Mesendoderm (in vitro differentiated cells): ENCODE measurements around the gene DCTN3.

Experiments
- DNase-seq: peaks from one replicate; pipeline ENCODE4 v3.0.0; 2013
- H2AK5ac ChIP-seq: 2 replicates; pipeline ENCODE4 v1.6.1; 2013; ENCODE audit warnings: low read length, inconsistent platforms
- H2BK120ac ChIP-seq: 2 replicates; pipeline ENCODE4 v1.6.1; 2013; ENCODE audit warnings: low read depth, mild to moderate bottlenecking, low read length, moderate library complexity, mixed read lengths
- H2BK15ac ChIP-seq: replicated peaks from 2 replicates; pipeline ENCODE4 v1.6.1; 2013; ENCODE audit warnings: low read depth, mild to moderate bottlenecking, moderate library complexity
- H2BK5ac ChIP-seq: 2 replicates; pipeline ENCODE4 v1.6.1; 2013; ENCODE audit warnings: low read length, inconsistent platforms
- H3K18ac ChIP-seq: 2 replicates; pipeline ENCODE4 v1.6.1; 2013; ENCODE audit warnings: mild to moderate bottlenecking, low read length, mixed read lengths
- H3K23ac ChIP-seq: one replicate; pipeline ENCODE4 v1.6.1; 2013; ENCODE audit warnings: low read length
- H3K27ac ChIP-seq: 2 replicates; pipeline ENCODE4 v1.5.1; 2013; ENCODE audit warnings: low read depth, mild to moderate bottlenecking, inconsistent platforms, low read length, moderate library complexity
- H3K27me3 ChIP-seq: 2 replicates; pipeline ENCODE4 v1.6.1; 2013; ENCODE audit warnings: low read length, control low read depth, mild to moderate bottlenecking, inconsistent platforms; ENCODE audit not compliant: insufficient read depth, poor library complexity
- H3K36me3 ChIP-seq: 2 replicates; pipeline ENCODE4 v1.6.1; 2013; ENCODE audit warnings: low read length, inconsistent platforms; ENCODE audit not compliant: control insufficient read depth, insufficient read depth
- H3K4ac ChIP-seq: one replicate; pipeline ENCODE4 v1.6.1; 2013; ENCODE audit warnings: low read depth, mild to moderate bottlenecking, low read length, moderate library complexity
- H3K4me1 ChIP-seq: 2 replicates; pipeline ENCODE4 v1.6.1; 2013; ENCODE audit warnings: low read depth, low read length, inconsistent platforms; ENCODE audit not compliant: control insufficient read depth
- H3K4me2 ChIP-seq: 2 replicates; pipeline ENCODE4 v1.6.1; 2013; ENCODE audit warnings: low read length
- H3K4me3 ChIP-seq: 2 replicates; pipeline ENCODE4 v1.5.1; 2013; ENCODE audit warnings: mild to moderate bottlenecking, low read length
- H3K56ac ChIP-seq: one replicate; pipeline ENCODE4 v1.6.1; 2013; ENCODE audit warnings: low read length
- H3K79me1 ChIP-seq: 2 replicates; pipeline ENCODE4 v1.6.1; 2013; ENCODE audit warnings: low read length, inconsistent platforms
- H3K79me2 ChIP-seq: 2 replicates; pipeline ENCODE4 v1.6.1; 2013; ENCODE audit warnings: mild to moderate bottlenecking, low read length; ENCODE audit not compliant: control insufficient read depth, insufficient read depth
- H3K9ac ChIP-seq: 2 replicates; pipeline ENCODE4 v1.6.1; 2013; ENCODE audit warnings: low read length, inconsistent platforms
- H4K5ac ChIP-seq: one replicate; pipeline ENCODE4 v1.6.1; 2013; ENCODE audit warnings: low read length
- H4K8ac ChIP-seq: one replicate; pipeline ENCODE4 v1.6.1; 2013; ENCODE audit warnings: low read depth, mild to moderate bottlenecking, control low read depth, low read length, moderate library complexity
- WGBS: extraction: QIAGEN DNeasy Blood & Tissue Kit; methylation state at CpG from one replicate; pipeline ENCODE4 v1.1.7; 2013; ENCODE audit warnings: low lambda C conversion rate, missing lambda C conversion rate; ENCODE audit not compliant: insufficient coverage; ENCODE audit errors: extremely low coverage; 5-methylcytosine and 5-hydroxymethylcytosine counted together

DCTN3 gene

GRCh38 chr9:34592895-34593601 lies 27.2 kb downstream of the DCTN3 start:
- no peak overlapping the region for H2BK15ac ChIP-seq
- H3K9ac ChIP-seq: peak overlapping the region; percentile 38
- H3K27ac ChIP-seq: no peak overlapping the region
- peaks cover 24% of the 10 kb centered on the region for H3K27me3 ChIP-seq
- H3K36me3 ChIP-seq: no peaks in the 10 kb centered on the region
- WGBS: no CpG with 5 or more reads among the region's 26 CpGs
- no peak overlapping the region for H3K4me2 ChIP-seq
- no peak overlapping the region for H3K18ac ChIP-seq
- no peaks in the 10 kb centered on the region for H3K79me2 ChIP-seq
- no peak overlapping the region for H3K4ac ChIP-seq
- no peak overlapping the region for H3K4me3 ChIP-seq
- H2BK120ac ChIP-seq: no peak overlapping the region
- H4K8ac ChIP-seq: no peak overlapping the region
- H3K23ac ChIP-seq: no peak overlapping the region
- no peaks in the 10 kb centered on the region for H3K79me1 ChIP-seq
- DNase-seq: no peak
- no peak overlapping the region for H2BK5ac ChIP-seq
- no peak overlapping the region for H2AK5ac ChIP-seq
- no peak overlapping the region for H3K56ac ChIP-seq
- peaks cover 8% of the 10 kb centered on the region for H3K4me1 ChIP-seq
- H4K5ac ChIP-seq: no peak overlapping the region

- no peak overlapping the region for H2BK120ac ChIP-seq
- H4K8ac ChIP-seq: no peak overlapping the region
- H3K79me2 ChIP-seq: no peaks in the 10 kb centered on the region
- no peak overlapping the region for H3K4ac ChIP-seq
- no peak overlapping the region for H4K5ac ChIP-seq
- no peak for DNase-seq
- WGBS: no CpG with 5 or more reads among the region's 16 CpGs
- peaks cover 14% of the 10 kb centered on the region for H3K4me1 ChIP-seq
- peak overlapping the region; percentile 24 for H3K23ac ChIP-seq
- H3K27ac ChIP-seq: no peak overlapping the region
- H3K4me2 ChIP-seq: peak overlapping the region; percentile 18
- H2BK15ac ChIP-seq: no peak overlapping the region
- no peak overlapping the region for H3K18ac ChIP-seq
- no peaks in the 10 kb centered on the region for H3K79me1 ChIP-seq
- no peaks in the 10 kb centered on the region for H3K36me3 ChIP-seq
- H3K27me3 ChIP-seq: peaks cover 33% of the 10 kb centered on the region
- no peak overlapping the region for H2BK5ac ChIP-seq
- peak overlapping the region; percentile 42 for H3K56ac ChIP-seq
- H3K4me3 ChIP-seq: no peak overlapping the region
- no peak overlapping the region for H2AK5ac ChIP-seq
- H3K9ac ChIP-seq: no peak overlapping the region
Measured at GRCh38 chr9:34591917-34592866, 28.1 kb downstream of the DCTN3 start.

- DNase-seq: peak; percentile 83
- Histone ChIP-seq H3K4me3 (no peak overlapping the region), H3K23ac (no peak overlapping the region), H3K79me1 (no peaks in the 10 kb centered on the region), H3K27me3 (peaks cover 37% of the 10 kb centered on the region), H3K4me1 (peaks cover 20% of the 10 kb centered on the region), H2BK5ac (no peak overlapping the region), H3K79me2 (no peaks in the 10 kb centered on the region), H3K18ac (no peak overlapping the region), H2BK15ac (no peak overlapping the region), H3K4me2 (peak overlapping the region; percentile 50), H4K8ac (no peak overlapping the region), H3K9ac (no peak overlapping the region), H3K36me3 (no peaks in the 10 kb centered on the region), H3K56ac (no peak overlapping the region), H4K5ac (no peak overlapping the region), H2AK5ac (no peak overlapping the region), H2BK120ac (no peak overlapping the region), H3K27ac (no peak overlapping the region), H3K4ac (no peak overlapping the region)
- no CpG with 5 or more reads among the region's 60 CpGs for WGBS
Measured at GRCh38 chr9:34591248-34591916, 28.9 kb downstream of the DCTN3 start.

GRCh38 chr9:34590381-34591247 lies 29.7 kb downstream of the DCTN3 start:
- H3K9ac ChIP-seq: peak overlapping the region; percentile 66
- no peaks in the 10 kb centered on the region for H3K36me3 ChIP-seq
- H2BK5ac ChIP-seq: no peak overlapping the region
- no peak overlapping the region for H3K18ac ChIP-seq
- peak overlapping the region; percentile 89 for H3K56ac ChIP-seq
- no peak overlapping the region for H3K23ac ChIP-seq
- H3K4ac ChIP-seq: no peak overlapping the region
- no peaks in the 10 kb centered on the region for H3K79me2 ChIP-seq
- no peak overlapping the region for H2BK15ac ChIP-seq
- peak overlapping the region; percentile 84 for H3K4me2 ChIP-seq
- no peak overlapping the region for H4K5ac ChIP-seq
- H3K27ac ChIP-seq: no peak overlapping the region
- DNase-seq: no peak
- H2BK120ac ChIP-seq: no peak overlapping the region
- no peak overlapping the region for H3K4me3 ChIP-seq
- H3K79me1 ChIP-seq: no peaks in the 10 kb centered on the region
- H3K27me3 ChIP-seq: peaks cover 37% of the 10 kb centered on the region
- H4K8ac ChIP-seq: no peak overlapping the region
- no peak overlapping the region for H2AK5ac ChIP-seq
- no CpG with 5 or more reads among the region's 40 CpGs for WGBS
- peaks cover 26% of the 10 kb centered on the region for H3K4me1 ChIP-seq

- Histone ChIP-seq H3K4me2 (peak within 1 kb of the TSS; percentile 84), H2BK120ac (no peak within 1 kb of the TSS), H2BK15ac (no peak within 1 kb of the TSS), H3K79me1 (no peaks in the 10 kb centered on the region), H3K18ac (no peak within 1 kb of the TSS), H3K4me1 (peaks cover 30% of the 10 kb centered on the region), H4K5ac (no peak within 1 kb of the TSS), H2AK5ac (no peak within 1 kb of the TSS), H3K23ac (no peak within 1 kb of the TSS), H2BK5ac (no peak within 1 kb of the TSS), H3K4ac (no peak within 1 kb of the TSS), H3K27ac (no peak within 1 kb of the TSS), H4K8ac (no peak within 1 kb of the TSS), H3K36me3 (no peaks in the 10 kb centered on the region), H3K79me2 (no peaks in the 10 kb centered on the region), H3K56ac (peak within 1 kb of the TSS; percentile 89), H3K9ac (peak within 1 kb of the TSS; percentile 66), H3K4me3 (peak within 1 kb of the TSS; percentile 35), H3K27me3 (peaks cover 37% of the 10 kb centered on the region)
- WGBS: no CpG with 5 or more reads among the region's 104 CpGs
- DNase-seq: no peak
Measured at GRCh38 chr9:34589636-34590380, 30.5 kb downstream of the DCTN3 start, which contains the start of gene CNTFR. Gene CNTFR, minus strand, starts transcription at chr9:34589724. Its CDS starts 20,743 bp downstream, at chr9:34568981.
